DOHH2 (cell line): ENCODE results near the gene MGARP.

ENCODE experiments used
- CTCF ChIP-seq: fragments of 200-600 bp; sonication (generic); IDR thresholded peaks from one replicate; pipeline ENCODE4 v1.5.1; 2014; ENCODE audit warnings: antibody characterized with exemption, mild to moderate bottlenecking, low read depth, low read length; ENCODE audit not compliant: poor library complexity, severe bottlenecking
- EZH2phosphoT487 ChIP-seq: fragments of 200-600 bp; sonication (generic); IDR thresholded peaks from 2 replicates; pipeline ENCODE4 v1.6.1; 2017; ENCODE audit warnings: borderline replicate concordance, mild to moderate bottlenecking, antibody characterized with exemption, low read length, moderate library complexity, mixed read lengths

DNA sequence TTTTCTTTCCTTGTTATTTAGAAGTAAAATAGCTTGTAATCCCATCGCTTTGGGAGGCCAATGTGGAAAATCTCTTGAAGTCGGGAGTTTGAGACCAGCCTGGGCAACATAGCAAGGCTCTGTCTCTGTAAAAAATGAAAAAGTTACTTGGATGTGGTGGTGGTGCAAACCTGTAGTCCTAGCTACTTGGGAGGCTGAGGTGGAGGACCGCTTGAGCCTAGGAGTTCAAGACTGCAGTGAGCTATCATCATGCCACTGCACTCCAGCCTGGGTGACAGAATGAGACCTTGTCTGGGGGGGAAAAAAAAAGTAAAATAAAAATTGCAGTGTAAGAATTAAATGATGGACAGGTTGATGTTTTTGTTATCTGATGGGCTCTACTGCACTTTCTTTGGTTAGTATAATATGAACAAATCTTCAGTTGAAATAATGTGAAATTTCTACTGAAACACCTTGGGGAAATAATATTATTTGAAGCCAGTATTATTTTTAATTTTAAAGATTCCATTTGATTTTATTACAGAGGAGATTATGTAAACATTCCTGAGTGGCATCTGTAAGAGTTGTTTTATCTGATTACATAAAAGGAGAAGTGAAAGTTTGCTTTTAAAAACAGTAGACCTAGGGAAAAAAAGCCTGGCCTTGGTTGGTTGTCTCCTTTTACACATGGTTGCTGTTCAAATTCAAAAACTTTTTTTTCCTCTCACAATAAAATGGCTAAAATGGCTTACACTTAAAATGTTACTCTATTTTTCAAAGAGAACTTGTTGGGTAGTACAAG lies 32.7 kb upstream of the MGARP start:
- TF ChIP-seq CTCF: no peak
- no peak for TF ChIP-seq EZH2phosphoT487
